NCI-H2029 treated with DMSO at 0.1 percent for 48 hours (cell line): ENCODE measurements around the gene TBRG1.

ENCODE experiments used
- DNase-seq: peaks from one replicate; lab custom pipeline; 2025; lab: John Stamatoyannopoulos, UW

TBRG1 gene

DNA sequence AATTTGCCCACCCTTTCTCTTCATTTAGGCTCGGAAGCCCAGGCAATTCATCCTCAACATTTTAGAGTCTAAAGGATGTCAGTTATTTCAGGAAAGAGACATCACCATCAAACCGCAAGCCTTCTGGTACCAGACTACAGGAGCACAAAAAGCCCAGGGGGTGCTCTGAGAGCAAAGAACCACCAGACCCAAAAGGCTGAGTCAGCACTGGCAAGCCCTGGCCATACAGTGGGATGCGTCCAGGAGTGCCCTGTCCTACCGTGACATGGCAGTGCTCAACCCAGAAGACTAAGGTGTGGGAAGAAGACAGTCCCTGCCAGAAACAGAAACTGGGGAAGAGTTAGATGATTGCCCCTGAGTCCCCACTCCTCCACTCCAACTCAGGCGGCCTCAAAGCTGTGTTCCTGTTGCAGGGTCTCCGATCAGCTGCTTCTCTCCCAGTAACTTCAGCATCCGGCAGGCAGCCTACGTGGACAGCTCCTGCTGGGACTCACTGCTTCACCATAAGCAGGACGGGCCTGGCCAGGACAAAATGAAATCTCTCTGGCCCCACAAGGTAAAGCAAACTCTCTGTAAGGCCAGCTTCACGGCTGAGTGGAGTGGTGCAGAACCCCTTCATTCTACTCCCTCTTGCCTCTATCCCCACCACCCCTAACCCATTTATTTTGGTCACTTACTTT, 10.0 kb upstream of the TBRG1 start:
- DNase-seq: no peak

DNA sequence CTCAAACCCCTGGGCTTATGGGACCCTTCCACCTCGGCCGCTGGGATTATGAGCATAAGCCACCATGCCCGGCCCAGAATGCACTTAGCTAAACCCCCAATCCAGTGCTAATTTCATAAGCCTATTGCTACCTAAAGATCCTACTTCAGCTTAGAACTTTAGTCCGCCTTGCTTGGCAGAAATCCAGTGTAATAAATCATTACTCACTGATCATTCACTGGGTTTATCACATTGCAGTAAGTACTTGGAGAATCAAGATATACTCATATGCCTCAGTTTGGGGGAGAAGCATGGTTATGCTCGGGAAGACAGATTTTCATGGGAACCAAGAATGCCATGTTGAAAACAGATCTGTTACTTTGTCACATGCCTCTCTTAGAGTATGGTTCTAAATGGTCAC, 3.8 kb upstream of the TBRG1 start:
- DNase-seq: no peak

DNA sequence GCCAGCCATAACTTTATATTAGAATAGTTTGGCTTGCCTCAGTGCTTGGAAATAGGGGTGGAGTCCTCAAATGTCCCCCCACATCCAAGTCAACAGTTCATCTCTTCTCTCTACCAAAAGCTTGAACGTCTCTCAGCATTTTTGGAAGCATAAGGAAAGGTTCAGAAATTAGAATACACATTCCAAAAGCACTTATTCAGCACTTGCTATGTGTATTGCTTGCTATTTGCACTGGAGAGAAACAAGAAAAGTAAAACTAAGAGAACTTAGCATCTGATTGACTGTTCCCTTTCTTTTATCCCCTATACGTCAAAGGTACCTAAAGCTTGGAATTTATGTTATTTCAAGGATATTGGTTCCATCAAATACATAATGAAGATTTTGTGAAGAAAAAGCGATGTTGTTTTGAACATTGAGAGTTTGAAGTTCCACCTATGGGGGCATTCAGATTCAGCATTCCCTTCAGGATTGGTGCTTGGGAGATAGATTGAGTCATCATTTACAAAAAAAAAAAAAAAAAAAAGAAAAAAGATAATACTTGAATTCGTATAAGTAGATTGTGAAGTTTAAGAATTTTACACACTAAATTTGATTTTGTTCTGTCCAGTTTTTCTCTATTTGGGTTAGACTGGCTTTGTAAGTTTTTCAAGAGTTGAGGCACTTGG, 1.3 kb downstream of the TBRG1 start:
- no peak for DNase-seq

DNA sequence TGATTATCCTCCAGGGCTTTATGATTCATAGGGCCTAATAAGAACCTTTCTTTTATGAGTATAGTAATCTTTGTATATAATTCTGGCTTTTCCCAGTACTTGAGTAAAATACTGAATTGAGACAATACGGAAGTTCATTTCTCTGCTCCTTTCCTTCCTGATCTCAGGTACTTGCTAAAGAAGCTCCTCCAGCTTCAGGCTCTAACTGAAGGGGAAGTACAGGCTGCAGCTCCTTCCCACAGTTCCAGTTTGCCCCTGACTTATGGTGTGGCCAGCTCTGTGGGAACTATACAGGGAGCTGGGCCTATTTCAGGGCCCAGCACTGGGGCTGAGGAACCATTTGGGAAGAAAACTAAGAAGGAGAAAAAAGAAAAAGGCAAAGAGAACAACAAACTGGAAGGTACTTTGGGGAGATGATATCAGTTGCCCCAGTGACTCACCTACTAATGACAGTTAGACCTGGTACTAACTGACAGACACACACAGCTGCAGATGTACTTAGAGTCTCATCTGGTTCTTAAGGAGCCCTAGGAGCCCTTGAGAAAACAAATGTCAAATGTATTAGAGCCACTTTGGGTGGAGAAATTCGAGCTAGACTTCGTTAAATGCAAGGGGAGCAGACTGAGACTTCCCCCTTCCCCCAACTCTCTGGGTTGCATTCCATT, 3.0 kb downstream of the TBRG1 start:
- no peak for DNase-seq

DNA sequence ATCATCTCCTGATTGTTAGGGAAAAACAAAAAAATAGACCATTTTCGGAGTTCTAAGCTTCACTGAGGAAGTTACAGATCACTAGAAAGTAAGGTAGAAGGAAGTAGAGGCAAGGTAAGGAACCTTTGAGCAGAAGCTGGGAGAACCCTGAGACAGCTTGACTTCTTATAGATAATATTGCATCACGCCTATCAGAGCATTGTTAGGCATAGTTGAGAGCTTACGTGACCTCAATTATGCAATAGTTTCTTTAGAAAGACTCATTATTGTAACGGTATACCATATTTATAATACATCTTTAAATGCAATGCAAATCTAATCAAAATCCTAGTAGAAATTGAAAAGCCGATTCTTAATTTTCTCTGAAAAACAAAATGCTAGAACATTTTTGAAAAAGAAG, 4.9 kb downstream of the TBRG1 start:
- no peak for DNase-seq

DNA sequence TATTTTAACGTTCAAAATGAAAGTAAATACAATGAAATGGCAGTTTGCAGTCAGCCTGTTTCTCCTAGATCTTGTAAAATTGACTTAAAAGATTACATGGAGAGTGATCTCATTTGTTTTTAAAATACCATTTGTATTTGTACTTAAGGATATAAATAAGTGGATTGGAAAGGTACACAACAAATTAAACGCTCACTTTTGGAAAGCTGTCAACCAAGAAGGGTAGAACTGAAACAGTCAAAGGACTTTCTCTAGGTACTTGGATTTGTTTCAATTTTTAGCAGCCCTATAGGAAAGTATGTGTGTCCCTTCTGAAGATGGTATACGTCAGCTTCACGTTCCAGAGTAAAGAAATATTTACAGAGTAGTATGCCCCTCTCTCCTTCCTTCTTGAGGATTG, 7.3 kb downstream of the TBRG1 start:
- no peak for DNase-seq

DNA sequence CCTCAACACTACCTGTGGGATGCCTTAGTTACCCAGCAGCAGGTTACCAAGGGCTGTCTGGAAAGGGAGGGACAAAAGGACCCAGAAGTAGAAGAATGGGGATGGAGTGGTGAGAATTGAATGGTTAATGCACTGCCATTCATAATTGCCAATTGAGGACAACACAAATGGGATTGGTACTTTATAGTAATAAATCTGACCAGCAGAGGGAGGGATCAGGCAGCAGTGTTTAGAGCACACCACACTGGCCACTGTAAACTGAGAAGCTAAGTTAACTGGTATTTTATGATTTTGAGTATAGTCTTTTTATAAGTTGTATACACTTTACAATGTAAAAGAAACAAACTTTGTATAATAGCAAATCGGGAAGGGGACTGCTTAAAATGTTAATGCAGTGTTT, 10.7 kb downstream of the TBRG1 start:
- no peak for DNase-seq

DNA sequence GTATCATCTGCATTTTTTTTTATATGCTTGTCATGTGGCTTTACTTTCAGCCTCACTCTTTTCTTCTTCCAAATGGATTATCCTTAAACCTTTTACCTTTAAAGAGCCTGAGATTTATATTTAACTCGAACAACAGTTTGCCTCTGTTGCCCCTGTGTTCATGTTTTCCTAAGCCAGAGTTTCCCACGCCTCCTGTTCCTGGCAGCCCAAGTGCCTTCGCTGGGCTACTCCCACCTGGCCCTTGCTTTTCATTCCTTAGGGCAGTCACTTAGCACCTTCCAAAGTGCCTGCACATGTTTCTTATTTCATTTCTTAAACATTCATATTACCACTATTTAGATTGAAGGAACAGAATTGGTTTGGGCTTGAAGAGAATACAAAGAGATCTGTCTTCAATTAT, 13.3 kb downstream of the TBRG1 start:
- DNase-seq: no peak

DNA sequence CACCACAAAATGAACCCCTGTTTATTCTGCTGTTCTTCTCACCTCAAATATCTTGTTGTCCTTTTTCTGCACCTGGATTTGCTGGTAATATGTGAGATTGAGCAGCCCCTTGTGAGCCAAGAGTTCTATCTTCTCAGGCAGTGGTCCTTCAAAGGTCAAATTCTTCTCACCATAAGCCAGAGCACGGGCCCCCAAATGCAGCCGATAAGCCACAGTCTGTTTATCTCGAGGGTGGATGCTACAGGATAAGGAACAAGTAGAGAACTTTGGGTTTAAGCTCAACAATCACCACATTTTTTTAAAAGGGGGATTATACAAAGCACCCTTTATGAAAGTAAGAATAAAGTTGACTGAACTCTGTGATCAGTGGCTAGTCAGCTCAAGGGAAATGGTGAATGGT, 15.8 kb downstream of the TBRG1 start:
- no peak for DNase-seq

DNA sequence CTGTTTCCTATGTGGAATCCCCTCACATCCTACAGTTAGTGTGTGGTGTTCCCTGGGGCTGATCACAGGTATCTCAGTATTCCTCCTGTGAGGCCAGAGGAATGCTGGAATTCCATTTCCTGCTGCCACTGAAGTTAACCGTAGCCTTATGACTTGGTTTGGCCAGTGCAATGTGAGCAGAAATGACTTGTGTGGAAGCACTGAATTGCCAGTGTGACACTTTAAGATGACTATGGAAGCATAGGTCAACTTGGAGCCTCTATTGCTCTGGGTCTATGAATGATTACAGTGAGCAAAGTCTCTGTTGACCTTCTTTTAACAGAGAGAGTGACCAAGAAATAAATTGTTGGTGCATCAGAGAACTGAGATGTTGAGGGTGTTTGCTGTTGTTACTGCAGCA, 16.5 kb downstream of the TBRG1 start:
- no peak for DNase-seq

DNA sequence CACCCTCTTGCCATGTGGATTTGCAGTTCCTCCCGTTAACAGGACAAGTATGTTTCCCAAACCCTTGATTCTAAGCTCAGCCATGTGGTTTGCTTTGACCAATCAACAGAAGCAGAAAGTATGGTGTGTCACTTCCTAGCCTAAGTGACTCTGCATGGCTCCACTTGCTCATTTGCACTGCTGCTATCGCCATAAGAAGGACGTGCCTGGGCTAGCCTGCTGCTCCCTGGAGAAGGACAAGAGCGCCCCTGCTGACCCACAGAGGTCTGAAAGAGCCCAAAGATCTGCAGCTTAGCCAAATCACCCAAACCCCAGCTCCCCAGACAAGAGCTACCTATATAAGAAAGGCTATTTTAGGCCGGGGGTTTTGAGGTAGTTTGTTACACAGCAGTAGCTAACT, 18.0 kb downstream of the TBRG1 start:
- no peak for DNase-seq

DNA sequence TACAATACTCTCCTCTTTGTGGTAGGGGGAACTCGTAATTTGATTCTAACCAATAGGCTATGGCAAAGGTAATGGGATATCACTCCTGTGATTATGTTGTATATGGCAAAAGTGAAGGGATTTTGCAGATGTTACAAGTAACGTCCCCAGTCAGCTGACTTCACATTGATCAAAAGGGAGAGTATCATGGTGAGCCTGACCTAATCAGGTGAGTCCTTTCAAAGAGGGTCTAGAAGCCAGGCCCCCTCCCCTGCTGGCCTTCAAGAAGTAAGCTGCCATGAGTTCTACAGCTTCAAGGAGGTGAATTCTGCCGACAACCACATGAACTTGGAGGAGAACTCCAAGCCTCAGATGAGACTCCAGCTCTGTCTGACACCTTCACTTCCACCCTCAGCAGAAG, 20.0 kb downstream of the TBRG1 start:
- no peak for DNase-seq

DNA sequence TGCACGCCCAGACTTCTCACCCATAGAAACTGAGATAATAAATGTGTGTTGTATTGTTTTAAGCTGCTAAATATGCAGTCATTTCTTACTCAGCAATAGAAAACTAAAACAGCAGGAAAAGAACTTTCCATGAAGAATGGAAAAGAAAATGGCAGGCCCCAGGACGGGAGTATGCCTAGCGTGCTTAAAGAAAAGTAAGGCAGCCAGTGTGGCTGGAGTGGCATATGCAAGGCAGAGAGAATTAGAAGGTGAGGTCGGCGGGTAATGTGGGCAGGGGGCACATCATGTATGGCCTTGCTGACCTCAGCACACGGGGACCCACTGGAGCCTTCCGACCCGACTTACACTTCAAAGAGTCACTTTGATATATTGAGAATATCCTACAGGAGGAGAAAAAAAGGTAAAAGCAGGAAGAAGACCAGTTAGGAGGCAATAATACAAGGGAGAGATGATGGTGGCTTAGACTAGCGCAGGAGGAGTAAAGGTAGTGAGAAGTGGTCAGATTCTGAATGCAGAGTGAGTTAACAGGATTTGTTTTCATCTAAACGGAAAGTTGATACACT, 20.5 kb downstream of the TBRG1 start:
- DNase-seq: no peak

DNA sequence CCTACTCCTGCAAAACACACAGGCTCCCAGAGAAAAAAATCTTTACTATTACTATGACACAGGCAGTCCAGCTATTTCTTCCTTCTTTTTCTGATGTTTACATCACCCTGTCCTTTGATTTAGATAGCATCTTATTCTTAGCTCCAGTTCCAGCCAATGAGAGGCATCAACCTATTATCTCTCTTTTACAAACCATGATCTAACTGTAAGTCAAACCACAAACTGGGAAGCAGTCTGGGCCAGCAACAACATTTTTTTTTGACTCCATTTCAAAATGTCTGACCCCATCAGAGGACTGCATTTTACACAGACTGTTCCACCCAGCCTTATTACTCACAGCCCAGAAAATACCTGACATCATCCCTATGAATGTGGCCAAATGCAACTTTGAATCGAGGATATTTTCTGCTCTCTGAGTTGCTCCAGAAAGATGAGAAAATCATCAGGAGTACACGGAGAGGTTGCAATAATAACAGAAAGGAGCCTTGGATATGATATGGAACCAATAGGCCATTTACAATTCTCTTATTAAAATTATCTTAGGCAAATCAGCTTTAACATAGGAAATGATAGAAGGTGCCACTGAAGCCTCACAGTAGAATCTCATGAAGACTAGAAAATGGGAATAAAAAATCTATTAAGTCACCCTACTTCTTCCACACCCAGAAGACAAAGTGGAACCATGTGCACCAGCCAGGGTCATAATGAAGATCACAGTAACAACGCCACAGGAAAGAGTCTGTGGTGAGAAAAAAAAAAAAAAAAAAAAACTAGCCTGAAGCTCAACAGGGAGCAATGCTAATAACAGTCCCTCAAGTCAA, 21.2 kb downstream of the TBRG1 start:
- no peak for DNase-seq

DNA sequence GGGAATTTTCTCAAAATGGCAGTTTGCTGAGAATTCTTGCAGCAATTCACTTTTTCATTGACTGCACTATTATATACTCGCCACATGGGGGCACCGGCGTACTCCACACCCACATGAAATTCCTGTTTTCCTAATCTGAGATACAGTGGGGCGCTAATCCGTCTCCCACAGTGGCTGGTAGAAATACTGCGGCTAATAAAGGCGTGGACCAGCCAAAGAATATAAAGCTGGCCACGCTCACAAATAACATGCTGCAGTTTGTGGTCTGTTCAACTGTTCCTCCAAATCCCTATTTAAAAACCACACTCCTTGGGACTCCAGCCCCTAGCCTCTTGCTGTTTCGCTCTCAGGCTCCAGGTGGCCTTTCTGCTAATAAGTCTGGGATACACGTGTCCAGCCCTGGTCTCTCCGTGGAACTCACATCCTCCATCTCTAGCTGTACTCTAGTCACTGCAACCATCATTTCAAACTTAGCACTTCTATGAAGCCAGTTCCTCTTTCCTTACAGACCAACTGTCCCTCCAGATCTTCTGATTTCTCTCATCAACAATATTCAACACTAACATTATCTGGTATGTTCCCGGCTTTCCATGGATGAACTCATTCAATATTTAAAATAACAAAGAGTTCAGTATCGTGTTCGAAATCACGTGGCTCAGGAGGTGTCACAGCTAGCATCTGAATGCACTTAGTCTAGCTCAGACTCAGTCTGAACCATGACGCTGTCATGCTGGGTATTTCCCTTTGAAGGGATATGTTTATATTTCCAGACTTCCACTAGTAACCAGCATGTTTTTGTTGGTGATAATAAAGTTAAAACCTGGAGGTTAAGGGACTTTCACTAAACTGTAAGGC, 22.0 kb downstream of the TBRG1 start:
- DNase-seq: peak; percentile 20

DNA sequence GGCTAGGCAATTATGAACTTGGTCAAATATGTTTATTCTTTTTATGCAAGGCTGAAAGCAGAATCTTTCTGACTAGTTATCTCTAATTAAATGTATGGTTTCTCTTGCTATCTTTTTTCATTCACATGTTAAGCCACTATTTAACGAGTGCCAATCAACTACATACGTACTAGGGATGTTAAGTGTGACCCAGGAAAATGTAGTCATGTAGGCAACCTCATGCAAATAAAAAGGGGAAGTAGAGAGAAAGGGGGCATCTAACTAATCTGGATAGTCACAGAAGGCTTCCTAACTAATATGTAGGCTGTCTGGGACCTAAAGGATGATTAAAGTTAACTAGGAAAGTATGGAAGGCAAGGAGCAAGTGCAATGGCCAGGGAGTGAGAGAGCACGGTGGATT, 23.5 kb downstream of the TBRG1 start:
- DNase-seq: no peak

DNA sequence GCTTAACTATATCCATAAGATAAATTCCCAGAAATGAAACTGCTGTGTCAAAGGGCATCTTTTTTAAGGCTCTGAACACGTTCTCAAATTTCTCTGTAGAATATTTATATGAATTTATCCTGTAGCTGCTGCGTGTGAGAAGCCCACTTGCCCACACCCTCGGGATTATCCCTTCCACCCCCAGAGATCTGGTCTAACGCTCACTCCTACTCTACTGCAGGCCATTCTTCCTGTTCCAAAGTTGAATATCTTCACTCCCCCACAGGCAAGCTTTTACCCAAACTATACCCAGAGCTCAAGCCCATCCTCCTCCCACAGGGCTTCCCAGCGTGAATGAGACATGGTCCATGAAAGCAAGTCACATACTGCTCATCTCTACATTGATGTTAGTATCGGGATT, 25.9 kb downstream of the TBRG1 start:
- no peak for DNase-seq

DNA sequence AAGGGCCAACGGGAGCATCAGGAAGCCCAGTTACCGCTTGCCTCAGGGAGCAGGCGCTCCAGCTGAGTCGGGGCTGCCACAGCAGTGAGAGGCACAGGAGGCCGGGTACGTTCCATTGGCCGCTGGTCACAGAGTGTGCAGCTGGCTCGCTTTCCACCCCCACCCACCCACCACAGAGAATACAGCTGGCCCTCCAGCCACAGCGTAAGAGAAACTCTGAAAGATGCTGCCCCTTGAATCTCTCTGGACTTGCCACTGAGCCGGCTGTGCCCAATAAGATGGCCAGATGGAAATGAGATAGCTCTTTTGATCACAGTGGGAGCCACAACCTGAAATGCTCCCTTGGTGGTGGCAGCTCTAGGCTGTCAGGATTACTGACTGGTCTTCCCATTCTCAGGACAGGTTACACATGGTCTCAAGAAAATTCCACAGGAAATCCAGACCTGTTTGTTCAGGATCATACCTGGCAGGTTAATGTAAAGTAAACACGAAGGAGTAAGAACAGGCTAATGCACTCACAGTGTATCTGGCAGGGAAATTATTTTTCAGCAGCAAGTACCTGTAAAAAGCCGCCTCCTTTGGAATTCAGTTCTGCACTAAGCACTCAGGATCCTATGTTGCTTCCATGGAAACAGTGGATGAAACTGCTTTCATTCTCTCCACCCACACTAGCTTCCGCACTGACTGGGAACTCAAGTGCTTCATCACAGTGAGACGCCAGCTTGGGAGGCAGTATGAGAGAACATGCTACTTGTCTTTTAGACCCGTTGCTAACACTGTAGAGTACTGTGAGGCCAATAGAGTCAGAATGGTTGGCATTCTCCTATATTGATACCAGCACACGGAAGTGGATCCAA, 34.3 kb downstream of the TBRG1 start:
- no peak for DNase-seq

DNA sequence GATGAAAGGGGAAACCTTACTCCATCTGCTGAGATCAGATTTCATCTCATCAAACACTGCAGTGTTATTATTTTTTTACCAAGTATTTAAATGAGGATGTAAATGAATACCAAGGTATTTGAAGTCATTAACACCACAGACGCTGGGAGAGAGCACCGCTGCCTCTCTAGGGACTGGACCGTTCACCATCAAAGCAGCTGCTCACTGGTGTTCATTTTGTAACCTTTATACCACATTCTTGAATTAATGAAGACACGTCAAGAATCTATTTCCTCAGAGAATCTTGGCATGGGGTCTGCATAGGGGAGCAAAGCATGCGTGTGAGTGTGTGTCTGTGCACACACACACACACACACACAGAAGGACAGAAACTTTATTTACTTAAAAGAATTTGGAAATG, 35.2 kb downstream of the TBRG1 start:
- no peak for DNase-seq

DNA sequence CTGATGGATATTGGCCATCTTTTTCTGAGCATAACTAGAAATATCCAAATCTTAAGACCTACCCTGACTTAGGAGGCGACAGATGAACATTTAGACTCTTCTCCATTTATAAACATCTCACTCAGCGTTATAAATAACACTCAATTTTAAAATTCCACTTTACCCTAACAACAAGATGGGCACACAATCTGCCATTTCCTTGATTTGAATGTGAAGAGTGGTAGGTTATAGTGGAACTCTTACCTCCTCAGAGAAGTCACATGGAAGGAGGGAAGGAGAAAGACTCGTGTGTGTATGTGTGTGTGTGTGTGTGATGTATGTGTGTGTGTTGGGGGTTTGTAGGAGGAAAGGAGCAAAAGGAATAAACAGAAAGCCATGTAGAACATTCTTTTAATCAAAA, 35.8 kb downstream of the TBRG1 start:
- no peak for DNase-seq

DNA sequence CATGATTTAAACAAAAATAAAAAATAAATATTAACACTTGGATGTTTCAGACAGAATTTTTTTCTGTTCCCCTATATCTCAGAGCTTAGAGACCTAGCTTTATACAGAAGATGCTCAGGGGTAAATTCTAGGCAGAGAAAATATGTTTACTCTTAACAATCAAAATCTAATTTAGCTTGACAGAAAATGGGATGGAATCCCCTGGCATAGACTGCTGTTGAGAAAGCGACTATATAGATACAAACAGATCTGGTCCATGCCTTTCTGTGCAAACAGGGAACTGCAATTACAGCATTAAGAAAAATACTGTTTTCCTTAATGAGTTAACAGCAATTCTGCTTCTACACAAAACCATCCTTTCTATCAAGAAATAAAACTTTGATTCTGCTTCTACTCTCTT, 36.3 kb downstream of the TBRG1 start:
- DNase-seq: no peak
